B cell (primary cell): ENCODE results near the gene HLCS. TPM values are rescaled to one million over a fixed set of nuclear protein-coding genes. Genes with fewer than 3 reads are reported as not detected.

Experiments used
- ATAC-seq: fragments of 200-7000 bp; cut with Tn5 transposase; one replicate; pipeline ENCODE4 v1.10.0; 2021; ENCODE audit warnings: low read depth, mild to moderate bottlenecking, moderate number of reproducible peaks, moderate library complexity
- CTCF ChIA-PET: fragments of 350-600 bp; sonication (Branson Sonifier 250); formaldehyde crosslinking; loops from one replicate; lab custom pipeline; 2021; ENCODE audit warnings: antibody characterized with exemption, inconsistent platforms; lab: Charles Lee
- POLR2A ChIA-PET: fragments of 350-600 bp; sonication (Branson Sonifier 250); formaldehyde crosslinking; loops from one replicate; lab custom pipeline; 2021; ENCODE audit warnings: antibody characterized with exemption; lab: Charles Lee
- DNase-seq: peaks from one replicate; pipeline ENCODE4 v3.0.0; 2013
- H2AFZ ChIP-seq: 2 replicates; pipeline ENCODE4 v1.6.1; 2012; ENCODE audit warnings: mild to moderate bottlenecking, low read depth, low read length; ENCODE audit not compliant: insufficient read depth, poor library complexity, severe bottlenecking
- H3K27ac ChIP-seq, 2 donors: 1 replicate in 1 of 2; 2 replicates in 1 of 2; pipeline ENCODE4 v1.5.1; 2012 to 2013; ENCODE audit warnings: low read length in 2 of 2, mild to moderate bottlenecking in 2 of 2, moderate library complexity in 1 of 2
- H3K27me3 ChIP-seq, 4 experiments: fragments of 200-600 bp in 1 of 4; sonication (generic) in 1 of 4; replicated peaks in 1 of 4; 1 replicate in 2 of 4; 2 replicates in 2 of 4; pipeline versions ENCODE4 v1.6.1 to v1.7.0; 2013 to 2016; ENCODE audit warnings: low read length in 3 of 4, mild to moderate bottlenecking in 2 of 4, mixed read lengths in 1 of 4, moderate library complexity in 1 of 4; ENCODE audit not compliant: insufficient read depth in 4 of 4, control insufficient read depth in 3 of 4; ENCODE audit errors: control extremely low read depth in 1 of 4
- H3K36me3 ChIP-seq, 2 experiments: replicated peaks in 1 of 2; 1 replicate in 1 of 2; 2 replicates in 1 of 2; pipeline versions ENCODE4 v1.6.1 to v1.7.1; 2013; ENCODE audit warnings: low read length in 1 of 2; ENCODE audit not compliant: insufficient read depth in 2 of 2, control insufficient read depth in 1 of 2; ENCODE audit errors: control extremely low read depth in 1 of 2, extremely low read depth in 1 of 2
- H3K4me1 ChIP-seq, 2 donors: fragments of 200-600 bp in 1 of 2; sonication (generic) in 1 of 2; 1 replicate in 1 of 2; 2 replicates in 1 of 2; pipeline versions ENCODE4 v1.5.1 to v1.6.1; 2013 to 2017; ENCODE audit warnings: low read length in 2 of 2; ENCODE audit not compliant: control insufficient read depth in 2 of 2, insufficient read depth in 2 of 2
- H3K4me2 ChIP-seq: replicated peaks from 2 replicates; pipeline ENCODE3; 2012; ENCODE audit warnings: mild to moderate bottlenecking, low read depth, low read length; ENCODE audit not compliant: poor library complexity, severe bottlenecking
- H3K4me3 ChIP-seq, 5 experiments: fragments of 200-600 bp in 1 of 5; sonication (generic) in 1 of 5; 1 replicate in 3 of 5; 2 replicates in 2 of 5; pipeline versions ENCODE4 v1.5.1 to v1.7.0; 2011 to 2016; ENCODE audit warnings: low read length in 4 of 5, mild to moderate bottlenecking in 4 of 5, low read depth in 2 of 5, control low read depth in 1 of 5, moderate library complexity in 1 of 5; ENCODE audit not compliant: insufficient read depth in 1 of 5; ENCODE audit errors: control extremely low read depth in 1 of 5, extremely low read depth in 1 of 5
- H3K79me2 ChIP-seq: fragments of 200-600 bp; sonication (generic); one replicate; pipeline ENCODE4 v1.6.0; 2016; ENCODE audit warnings: low read length; ENCODE audit not compliant: control insufficient read depth, insufficient read depth
- H3K9ac ChIP-seq: fragments of 200-600 bp; sonication (generic); 2 replicates; pipeline ENCODE4 v1.6.1; 2017; ENCODE audit warnings: mild to moderate bottlenecking, low read length, moderate library complexity
- H3K9me3 ChIP-seq, 3 donors: one replicate each; pipeline versions ENCODE4 v1.6.1 to v1.7.1; 2013; ENCODE audit warnings: low read length in 2 of 3; ENCODE audit not compliant: control insufficient read depth in 2 of 3, insufficient read depth in 1 of 3; ENCODE audit errors: control extremely low read depth in 1 of 3
- H4K20me1 ChIP-seq: 2 replicates; pipeline ENCODE4 v1.6.0; 2012; ENCODE audit warnings: mild to moderate bottlenecking, low read length; ENCODE audit not compliant: insufficient read depth, control insufficient read depth, poor library complexity, severe bottlenecking
- H3K27ac Mint-ChIP-seq: one replicate; pipeline ENCODE4 v1.8.0; 2021; ENCODE audit warnings: mixed read lengths
- H3K27me3 Mint-ChIP-seq: one replicate; pipeline ENCODE4 v1.8.0; 2021; ENCODE audit warnings: mixed read lengths
- H3K4me1 Mint-ChIP-seq: one replicate; pipeline ENCODE4 v1.8.0; 2021; ENCODE audit warnings: mixed read lengths
- H3K4me3 Mint-ChIP-seq: one replicate; pipeline ENCODE4 v1.8.0; 2021; ENCODE audit warnings: mixed read lengths
- H3K9me3 Mint-ChIP-seq: one replicate; pipeline ENCODE4 v1.8.0; 2022; ENCODE audit warnings: mixed read lengths; ENCODE audit not compliant: insufficient read depth
- EZH2 ChIP-seq: IDR thresholded peaks from 2 replicates; pipeline ENCODE4 v1.6.1; 2012; ENCODE audit warnings: borderline replicate concordance, low read depth, mild to moderate bottlenecking, moderate library complexity, low read length; ENCODE audit not compliant: insufficient read depth, poor library complexity, severe bottlenecking
- WGBS: methylation state at CpG from one replicate; pipeline ENCODE4 v1.1.5; 2013; ENCODE audit warnings: missing lambda C conversion rate; ENCODE audit not compliant: insufficient coverage; 5-methylcytosine and 5-hydroxymethylcytosine counted together
- intact Hi-C: fragments of 100-400 bp; cut with micrococcal nuclease; formaldehyde crosslinking; loops from one replicate; pipeline ENCODE4 v1.10.0; 2022
- polyA plus RNA-seq: library from polyadenylated mRNA; depleted of rRNA; stranded (reverse); fragments of >200 nt; gene quantifications from 2 replicates; pipeline ENCODE4 v1.2.3, GENCODE V29; 2012
- total RNA-seq, 2 donors: library from RNA; stranded (reverse); fragments of 120-200 nt in 1 of 2; gene quantifications; 1 replicate in 1 of 2; 2 replicates in 1 of 2; pipeline versions ENCODE4 v1.2.3 to v1.2.4, GENCODE V29; 2013 to 2022
- TF ChIP-seq, protein P1 (sequence below): fragments of 200-600 bp; IDR thresholded peaks from one replicate; pipeline ENCODE4 v1.8.0; 2022; ENCODE audit warnings: antibody characterized with exemption, mild to moderate bottlenecking

The HLCS gene
- total and polyA plus RNA-seq, 2 donors (not counting 1 experiment from before 2014, with no cell fraction given), result 4.4 to 14.7 TPM

DNA sequence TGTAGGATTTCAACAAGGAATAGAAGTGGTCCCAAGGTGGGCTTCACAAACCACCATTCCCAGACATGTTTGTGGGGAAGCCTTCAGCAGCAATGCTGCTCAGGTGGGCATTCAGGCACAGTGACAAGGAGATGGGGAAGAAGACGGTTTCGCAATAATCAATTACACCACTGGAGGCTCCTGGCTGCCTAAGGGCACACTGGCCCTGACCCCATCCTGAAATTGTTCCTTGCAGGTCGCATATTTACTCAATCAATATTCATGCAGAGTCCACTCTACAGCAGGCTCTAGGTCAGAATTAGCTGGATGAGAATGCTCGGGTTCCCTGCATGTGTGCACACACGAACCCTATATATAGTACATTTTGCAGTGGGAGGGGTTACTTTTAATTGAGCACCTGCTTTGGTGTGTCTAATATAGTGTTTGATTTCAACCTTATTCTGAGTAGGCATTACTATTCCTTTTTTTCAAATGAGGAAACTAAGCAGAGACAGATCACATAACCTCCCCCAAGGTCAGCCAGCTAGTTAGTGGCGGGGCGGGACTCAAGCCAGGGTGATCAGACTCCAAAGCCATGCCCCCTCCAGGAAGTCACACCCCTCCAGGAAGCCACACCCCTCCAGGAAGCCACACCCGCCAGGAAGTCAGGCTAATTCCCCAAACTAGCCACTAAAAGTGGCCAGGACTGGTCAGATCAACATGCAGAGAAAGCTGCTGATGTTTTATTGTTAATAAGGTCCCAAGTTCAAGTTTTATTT lies 106.5 kb downstream of the HLCS start:
- H3K4me1 ChIP-seq, result peaks cover 6% of the 10 kb centered on the region in 2 donors
- no peaks in the 10 kb centered on the region for H3K27me3 Mint-ChIP-seq
- H3K27ac ChIP-seq, result no peak overlapping the region
- H3K4me1 Mint-ChIP-seq, result peaks cover 11% of the 10 kb centered on the region
- H3K27ac Mint-ChIP-seq, result no peak overlapping the region
- H3K79me2 ChIP-seq, result no peaks in the 10 kb centered on the region
- TF ChIP-seq EZH2, result no peak
- TF ChIP-seq, protein P1, sequence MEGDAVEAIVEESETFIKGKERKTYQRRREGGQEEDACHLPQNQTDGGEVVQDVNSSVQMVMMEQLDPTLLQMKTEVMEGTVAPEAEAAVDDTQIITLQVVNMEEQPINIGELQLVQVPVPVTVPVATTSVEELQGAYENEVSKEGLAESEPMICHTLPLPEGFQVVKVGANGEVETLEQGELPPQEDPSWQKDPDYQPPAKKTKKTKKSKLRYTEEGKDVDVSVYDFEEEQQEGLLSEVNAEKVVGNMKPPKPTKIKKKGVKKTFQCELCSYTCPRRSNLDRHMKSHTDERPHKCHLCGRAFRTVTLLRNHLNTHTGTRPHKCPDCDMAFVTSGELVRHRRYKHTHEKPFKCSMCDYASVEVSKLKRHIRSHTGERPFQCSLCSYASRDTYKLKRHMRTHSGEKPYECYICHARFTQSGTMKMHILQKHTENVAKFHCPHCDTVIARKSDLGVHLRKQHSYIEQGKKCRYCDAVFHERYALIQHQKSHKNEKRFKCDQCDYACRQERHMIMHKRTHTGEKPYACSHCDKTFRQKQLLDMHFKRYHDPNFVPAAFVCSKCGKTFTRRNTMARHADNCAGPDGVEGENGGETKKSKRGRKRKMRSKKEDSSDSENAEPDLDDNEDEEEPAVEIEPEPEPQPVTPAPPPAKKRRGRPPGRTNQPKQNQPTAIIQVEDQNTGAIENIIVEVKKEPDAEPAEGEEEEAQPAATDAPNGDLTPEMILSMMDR, result no peak
- H3K9me3 ChIP-seq, result peaks cover 0 to 3% (median 0%) of the 10 kb centered on the region in 3 donors
- no peaks in the 10 kb centered on the region for H3K9me3 Mint-ChIP-seq
- no peak overlapping the region for H2AFZ ChIP-seq
- no peak overlapping the region for H3K4me3 ChIP-seq
- peak; percentile 37 for DNase-seq
- intact Hi-C loops, result no loop called here
- H4K20me1 ChIP-seq, result no peaks in the 10 kb centered on the region
- 75% methylated on average over 4 of the region's 8 CpGs for WGBS
- POLR2A ChIA-PET, result no interaction called here
- H3K27me3 ChIP-seq, result no peaks in the 10 kb centered on the region
- peak overlapping the region; percentile 14 for H3K4me3 Mint-ChIP-seq
- peak overlapping the region; percentile 31 for H3K4me2 ChIP-seq
- no peak overlapping the region for H3K9ac ChIP-seq
- CTCF ChIA-PET, result no interaction called here
- H3K36me3 ChIP-seq, result no peaks in the 10 kb centered on the region
- ATAC-seq, result peak; percentile 64

DNA sequence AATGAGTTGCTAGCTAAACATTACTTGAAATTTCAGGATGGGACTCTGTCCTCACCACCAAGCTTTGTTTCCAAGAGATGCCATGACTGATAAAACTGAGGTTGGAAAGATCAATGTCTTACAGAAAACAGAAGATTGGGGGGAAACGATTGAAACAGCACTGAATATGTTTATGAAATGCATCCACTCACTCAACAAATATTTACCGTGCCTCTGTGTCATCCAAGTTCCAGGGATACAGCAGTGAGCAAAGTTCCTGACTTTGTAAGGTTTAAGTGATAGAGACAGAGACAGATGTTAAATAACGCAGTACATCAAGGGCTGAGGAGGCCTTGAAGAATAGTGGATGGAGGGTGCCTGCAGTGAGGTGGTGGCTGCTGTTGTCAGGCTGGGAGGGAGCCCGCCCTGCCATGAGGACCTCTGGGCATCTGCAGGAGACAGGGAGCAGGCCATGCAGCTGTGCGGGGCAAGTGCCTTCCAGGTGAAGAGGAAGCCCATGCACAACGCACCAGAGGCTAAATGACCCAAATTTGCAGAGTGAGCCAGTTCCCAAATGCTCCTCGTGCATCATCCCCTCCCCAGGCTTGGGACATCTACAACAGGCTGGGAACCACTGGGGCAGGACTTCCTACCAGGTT lies 108.0 kb downstream of the HLCS start:
- Histone ChIP-seq H4K20me1 (no peaks in the 10 kb centered on the region), H3K9ac (no peak overlapping the region), H3K27ac (no peak overlapping the region), H3K9me3 (peaks cover 0 to 3% (median 0%) of the 10 kb centered on the region in 3 donors), H3K36me3 (no peaks in the 10 kb centered on the region), H3K4me2 (no peak overlapping the region), H3K27me3 (no peaks in the 10 kb centered on the region), H3K4me1 (peaks cover 6% of the 10 kb centered on the region in 2 donors), H2AFZ (no peak overlapping the region), H3K4me3 (no peak overlapping the region), H3K79me2 (no peaks in the 10 kb centered on the region)
- intact Hi-C loops, result no loop called here
- ChIA-PET POLR2A (no interaction called here), CTCF (no interaction called here)
- Mint-ChIP-seq H3K27ac (no peak overlapping the region), H3K27me3 (no peaks in the 10 kb centered on the region), H3K4me1 (peaks cover 11% of the 10 kb centered on the region), H3K9me3 (no peaks in the 10 kb centered on the region), H3K4me3 (no peak overlapping the region)
- no peak for TF ChIP-seq EZH2
- TF ChIP-seq, protein P1, result no peak
- 91% methylated on average over 5 of the region's 7 CpGs for WGBS
- ATAC-seq (no peak), DNase-seq (no peak)
